Activated CD4-positive, alpha-beta T cell treated with anti-CD3 and anti-CD28 coated beads, Interleukin-2, amount 10 ng/mL, durations not matched to agents 24 days and 14 days (primary cell): ENCODE measurements around the gene PDE10A. TPM values are rescaled to one million over a fixed set of nuclear protein-coding genes. Genes with fewer than 3 reads are reported as not detected.
"Not testable (repeated sequence)": the region's sequence is repeated elsewhere in the genome, so short reads cannot be mapped to it uniquely, and the experiment has no call there.

Source experiments
- DNase-seq: peaks from one replicate; pipeline ENCODE4 v3.0.0; 2022
- H3K27ac Mint-ChIP-seq: one replicate; pipeline ENCODE4 v1.8.0; 2022; ENCODE audit warnings: mild to moderate bottlenecking, mixed read lengths
- H3K27me3 Mint-ChIP-seq: one replicate; pipeline ENCODE4 v1.8.0; 2022; ENCODE audit warnings: mixed read lengths
- H3K36me3 Mint-ChIP-seq: one replicate; pipeline ENCODE4 v1.8.0; 2022; ENCODE audit warnings: low read depth, mild to moderate bottlenecking, mixed read lengths
- H3K4me1 Mint-ChIP-seq: one replicate; pipeline ENCODE4 v1.8.0; 2021; ENCODE audit warnings: mixed read lengths
- H3K4me3 Mint-ChIP-seq: one replicate; pipeline ENCODE4 v1.8.0; 2022; ENCODE audit warnings: mild to moderate bottlenecking, moderate library complexity, mixed read lengths
- H3K9me3 Mint-ChIP-seq: one replicate; pipeline ENCODE4 v1.8.0; 2021; ENCODE audit warnings: mixed read lengths
- intact Hi-C: fragments of 100-400 bp; cut with micrococcal nuclease; formaldehyde crosslinking; loops from one replicate; pipeline ENCODE4 v1.15.1; 2023
- total RNA-seq: library from RNA; stranded (reverse); gene quantifications from 2 replicates; pipeline ENCODE4 v1.2.3, GENCODE V29; 2022

Gene PDE10A
- total RNA-seq, 1 donor from 2014 or later: not detected

GRCh38 chr6:165571068-165571682 is 91.9 kb downstream of the PDE10A start:
- Mint-ChIP-seq H3K27ac (no peak overlapping the region), H3K36me3 (no peaks in the 10 kb centered on the region), H3K4me3 (no peak overlapping the region), H3K27me3 (no peaks in the 10 kb centered on the region), H3K9me3 (no peaks in the 10 kb centered on the region), H3K4me1 (no peaks in the 10 kb centered on the region)
- intact Hi-C loops: no loop called here
- no peak for DNase-seq

GRCh38 chr6:165568326-165568725 is 94.7 kb downstream of the PDE10A start:
- Mint-ChIP-seq H3K4me1 (no peaks in the 10 kb centered on the region), H3K36me3 (no peaks in the 10 kb centered on the region), H3K27ac (no peak overlapping the region), H3K27me3 (no peaks in the 10 kb centered on the region), H3K4me3 (no peak overlapping the region), H3K9me3 (no peaks in the 10 kb centered on the region)
- intact Hi-C loops: no loop called here
- no peak for DNase-seq

- intact Hi-C loops: no loop called here
- Mint-ChIP-seq H3K4me1 (no peaks in the 10 kb centered on the region), H3K4me3 (no peak overlapping the region), H3K9me3 (no peaks in the 10 kb centered on the region), H3K27ac (no peak overlapping the region), H3K36me3 (no peaks in the 10 kb centered on the region), H3K27me3 (no peaks in the 10 kb centered on the region)
- DNase-seq: no peak
These were observed 96.8 kb downstream of the PDE10A start for GRCh38 chr6:165566088-165566828.

GRCh38 chr6:165562421-165563090 is 100.5 kb downstream of the PDE10A start:
- Mint-ChIP-seq H3K9me3 (peaks cover 4% of the 10 kb centered on the region), H3K4me1 (no peaks in the 10 kb centered on the region), H3K36me3 (no peaks in the 10 kb centered on the region), H3K27ac (no peak overlapping the region), H3K27me3 (no peaks in the 10 kb centered on the region), H3K4me3 (no peak overlapping the region)
- no peak for DNase-seq
- intact Hi-C loops: no loop called here

- no peak overlapping the region for H3K27ac Mint-ChIP-seq
- intact Hi-C loops: no loop called here
- DNase-seq: no peak
- H3K9me3 Mint-ChIP-seq: peaks cover 4% of the 10 kb centered on the region
- no peaks in the 10 kb centered on the region for H3K27me3 Mint-ChIP-seq
- no peak overlapping the region for H3K4me3 Mint-ChIP-seq
- H3K4me1 Mint-ChIP-seq: no peaks in the 10 kb centered on the region
- no peaks in the 10 kb centered on the region for H3K36me3 Mint-ChIP-seq
These were observed 103.4 kb downstream of the PDE10A start for GRCh38 chr6:165559632-165560031.

GRCh38 chr6:165558097-165558496 is 104.9 kb downstream of the PDE10A start:
- not testable (repeated sequence) for H3K36me3 Mint-ChIP-seq, H3K4me1 Mint-ChIP-seq

GRCh38 chr6:165557674-165558073 is 105.4 kb downstream of the PDE10A start:
- Mint-ChIP-seq H3K27ac (no peak overlapping the region), H3K27me3 (no peaks in the 10 kb centered on the region), H3K4me1 (no peaks in the 10 kb centered on the region), H3K9me3 (peaks cover 4% of the 10 kb centered on the region), H3K36me3 (no peaks in the 10 kb centered on the region), H3K4me3 (no peak overlapping the region)
- DNase-seq: no peak
- intact Hi-C loops: no loop called here

More at GRCh38 chr6:165558097-165558496, 104.9 kb downstream of the PDE10A start:
- intact Hi-C loops, H3K27ac Mint-ChIP-seq, H3K9me3 Mint-ChIP-seq, H3K27me3 Mint-ChIP-seq, DNase-seq, H3K4me3 Mint-ChIP-seq: not testable (repeated sequence)

GRCh38 chr6:165556116-165556843 is 106.8 kb downstream of the PDE10A start:
- no peak overlapping the region for H3K4me3 Mint-ChIP-seq
- no peaks in the 10 kb centered on the region for H3K27me3 Mint-ChIP-seq
- H3K4me1 Mint-ChIP-seq: no peaks in the 10 kb centered on the region
- intact Hi-C loops: no loop called here
- H3K9me3 Mint-ChIP-seq: peaks cover 4% of the 10 kb centered on the region
- H3K27ac Mint-ChIP-seq: no peak overlapping the region
- no peak for DNase-seq
- no peaks in the 10 kb centered on the region for H3K36me3 Mint-ChIP-seq

- intact Hi-C loops, H3K4me3 Mint-ChIP-seq, H3K27me3 Mint-ChIP-seq, H3K36me3 Mint-ChIP-seq, DNase-seq, H3K27ac Mint-ChIP-seq, H3K9me3 Mint-ChIP-seq, H3K4me1 Mint-ChIP-seq: not testable (repeated sequence)
These were observed 108.4 kb downstream of the PDE10A start for GRCh38 chr6:165554644-165555043.

- no peaks in the 10 kb centered on the region for H3K36me3 Mint-ChIP-seq
- no peak for DNase-seq
- H3K9me3 Mint-ChIP-seq: no peaks in the 10 kb centered on the region
- H3K4me3 Mint-ChIP-seq: no peak overlapping the region
- no peaks in the 10 kb centered on the region for H3K4me1 Mint-ChIP-seq
- intact Hi-C loops: no loop called here
- H3K27ac Mint-ChIP-seq: no peak overlapping the region
- no peaks in the 10 kb centered on the region for H3K27me3 Mint-ChIP-seq
These were observed 110.7 kb downstream of the PDE10A start for GRCh38 chr6:165552248-165552736.

GRCh38 chr6:165551828-165552227 is 111.2 kb downstream of the PDE10A start:
- H3K4me3 Mint-ChIP-seq: no peak overlapping the region
- no peak overlapping the region for H3K27ac Mint-ChIP-seq
- H3K9me3 Mint-ChIP-seq: no peaks in the 10 kb centered on the region
- no peaks in the 10 kb centered on the region for H3K4me1 Mint-ChIP-seq
- H3K36me3 Mint-ChIP-seq: no peaks in the 10 kb centered on the region
- no peak for DNase-seq
- no peaks in the 10 kb centered on the region for H3K27me3 Mint-ChIP-seq
- intact Hi-C loops: no loop called here

GRCh38 chr6:165548450-165548849 is 114.6 kb downstream of the PDE10A start:
- Mint-ChIP-seq H3K4me3 (no peak overlapping the region), H3K36me3 (no peaks in the 10 kb centered on the region), H3K27ac (no peak overlapping the region), H3K27me3 (no peaks in the 10 kb centered on the region), H3K9me3 (no peaks in the 10 kb centered on the region), H3K4me1 (no peaks in the 10 kb centered on the region)
- DNase-seq: no peak
- intact Hi-C loops: no loop called here

- intact Hi-C loops: no loop called here
- Mint-ChIP-seq H3K9me3 (no peaks in the 10 kb centered on the region), H3K36me3 (no peaks in the 10 kb centered on the region), H3K27me3 (no peaks in the 10 kb centered on the region), H3K4me1 (no peaks in the 10 kb centered on the region), H3K4me3 (no peak overlapping the region), H3K27ac (no peak overlapping the region)
- no peak for DNase-seq
These were observed 117.2 kb downstream of the PDE10A start for GRCh38 chr6:165545806-165546205.

GRCh38 chr6:165543781-165544180 is 119.3 kb downstream of the PDE10A start:
- intact Hi-C loops: no loop called here
- no peaks in the 10 kb centered on the region for H3K4me1 Mint-ChIP-seq
- H3K27me3 Mint-ChIP-seq: no peaks in the 10 kb centered on the region
- H3K9me3 Mint-ChIP-seq: no peaks in the 10 kb centered on the region
- no peak overlapping the region for H3K4me3 Mint-ChIP-seq
- no peak overlapping the region for H3K27ac Mint-ChIP-seq
- no peaks in the 10 kb centered on the region for H3K36me3 Mint-ChIP-seq
- DNase-seq: no peak
